GM19043 (cell line): Measurements from ENCODE around the gene ST6GALNAC3.
"Not testable (repeated sequence)": the region's sequence is repeated elsewhere in the genome, so short reads cannot be mapped to it uniquely, and the experiment has no call there.

Experiments
- ATAC-seq: cut with Tn5 transposase; IDR thresholded peaks from one replicate; pipeline ENCODE4 v1.9.1; 2021; ENCODE audit warnings: low read depth; ENCODE audit not compliant: unreplicated experiment

ST6GALNAC3 gene

GRCh38 chr1:76234061-76234460, 159.5 kb downstream of the ST6GALNAC3 start:
- ATAC-seq: no peak

DNA sequence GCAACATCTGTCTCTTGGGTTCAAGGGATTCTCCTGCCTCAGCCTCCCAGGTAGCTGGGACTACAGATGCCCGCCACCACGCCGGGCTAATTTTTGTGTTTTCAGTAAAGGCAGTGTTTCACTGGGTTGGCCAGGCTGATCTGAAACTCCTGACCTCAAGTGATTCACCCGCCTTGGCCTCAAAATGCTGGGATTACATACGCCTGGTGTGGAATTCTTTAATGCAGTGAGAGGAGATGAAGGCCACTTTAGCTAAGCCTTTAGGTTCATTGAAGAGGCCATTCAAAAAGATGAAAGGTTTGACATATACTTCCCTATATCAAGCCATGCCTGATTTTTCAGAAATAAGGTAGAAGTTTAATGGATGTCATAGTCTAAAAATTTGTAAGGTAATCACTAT, 162.7 kb downstream of the ST6GALNAC3 start:
- ATAC-seq: no peak

- no peak for ATAC-seq
Measured at GRCh38 chr1:76238094-76238628, 163.6 kb downstream of the ST6GALNAC3 start.

DNA sequence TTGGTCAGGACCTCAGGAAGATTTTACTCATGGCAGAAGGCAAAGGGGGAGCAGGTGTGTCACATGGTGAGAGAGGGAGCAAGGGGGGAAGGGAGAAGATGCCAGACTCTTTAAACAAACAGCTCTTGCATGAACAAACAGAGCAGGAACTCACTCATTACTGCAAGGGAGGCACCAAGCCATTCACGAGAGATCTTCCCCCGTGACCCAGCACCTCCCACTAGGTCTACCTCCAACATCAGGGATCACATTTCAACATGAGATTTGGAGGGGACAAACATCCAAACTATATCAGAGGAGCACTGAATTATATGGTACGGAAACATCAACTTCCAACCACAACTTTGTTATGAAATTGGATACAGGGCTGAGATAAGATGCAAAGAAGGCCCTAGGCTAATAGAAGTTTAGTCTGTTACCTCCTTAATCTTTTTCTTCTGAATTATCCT, 164.9 kb downstream of the ST6GALNAC3 start:
- ATAC-seq: no peak

DNA sequence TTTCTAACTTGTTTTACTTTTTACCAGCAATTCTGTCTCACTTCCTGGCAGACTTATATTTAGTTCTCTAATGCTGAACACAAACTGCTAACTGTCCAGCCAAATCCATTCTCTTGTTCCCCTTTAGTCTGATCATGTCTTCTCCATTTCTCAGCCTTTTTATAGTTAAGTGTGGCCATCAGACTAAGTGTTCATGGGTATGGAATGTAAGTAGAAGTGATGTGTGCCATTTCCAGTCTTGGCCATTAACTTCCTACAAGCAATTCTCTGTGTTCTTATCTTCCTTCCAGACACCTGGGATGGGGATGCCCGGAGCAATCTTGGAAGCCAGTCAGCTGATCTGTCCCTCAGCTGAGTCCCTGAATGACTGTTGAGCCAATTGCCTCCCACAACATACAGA, 165.8 kb downstream of the ST6GALNAC3 start:
- no peak for ATAC-seq

DNA sequence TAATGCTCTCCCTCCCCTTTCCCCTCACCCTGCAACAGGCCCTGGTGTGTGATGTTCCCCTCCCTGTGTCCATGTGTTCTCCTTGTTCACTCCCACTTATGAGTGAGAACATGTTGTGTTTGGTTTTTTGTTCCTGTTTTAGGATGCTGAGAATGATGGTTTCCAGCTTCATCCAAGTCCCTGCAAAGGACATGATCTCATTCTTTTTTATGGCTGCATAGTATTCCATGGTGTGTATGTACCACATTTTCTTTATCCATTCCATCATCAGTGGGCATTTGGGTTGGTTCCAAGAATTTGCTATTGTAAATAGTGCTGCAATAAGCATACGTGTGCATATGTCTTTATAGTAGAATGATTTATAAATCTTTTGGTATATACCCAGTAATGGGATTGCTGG, 168.0 kb downstream of the ST6GALNAC3 start:
- ATAC-seq: not testable (repeated sequence)

DNA sequence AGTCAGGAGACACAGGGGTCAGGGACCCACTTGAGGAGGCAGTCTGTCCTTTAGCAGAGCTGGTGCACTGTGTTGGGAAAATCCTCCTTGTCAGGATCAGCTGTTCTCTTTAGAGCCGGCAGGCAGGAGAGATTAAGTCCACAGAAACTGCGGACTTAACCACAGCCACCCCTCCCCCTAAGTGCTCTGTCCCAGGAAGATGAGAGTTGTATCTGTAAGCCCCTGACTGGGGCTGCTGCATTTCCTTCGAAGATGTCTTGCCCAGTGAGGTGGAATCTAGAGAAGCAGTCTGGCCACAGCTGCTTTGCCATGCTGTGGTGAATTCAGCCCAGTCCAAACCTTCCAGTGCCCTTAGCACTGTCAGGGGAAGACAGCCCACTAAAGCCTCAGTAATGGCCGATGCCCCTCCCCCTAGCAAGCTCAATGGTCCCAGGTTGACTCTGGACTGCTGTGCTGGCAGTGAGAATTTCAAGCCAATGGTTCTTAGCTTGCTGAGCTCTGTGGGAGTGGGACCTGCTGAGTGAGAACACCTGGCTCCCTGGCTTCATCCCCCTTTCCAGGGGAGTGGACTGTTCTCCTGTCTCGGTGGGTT, 172.8 kb downstream of the ST6GALNAC3 start:
- no peak for ATAC-seq

- ATAC-seq: no peak
Measured at GRCh38 chr1:76250271-76250670, 175.7 kb downstream of the ST6GALNAC3 start.

DNA sequence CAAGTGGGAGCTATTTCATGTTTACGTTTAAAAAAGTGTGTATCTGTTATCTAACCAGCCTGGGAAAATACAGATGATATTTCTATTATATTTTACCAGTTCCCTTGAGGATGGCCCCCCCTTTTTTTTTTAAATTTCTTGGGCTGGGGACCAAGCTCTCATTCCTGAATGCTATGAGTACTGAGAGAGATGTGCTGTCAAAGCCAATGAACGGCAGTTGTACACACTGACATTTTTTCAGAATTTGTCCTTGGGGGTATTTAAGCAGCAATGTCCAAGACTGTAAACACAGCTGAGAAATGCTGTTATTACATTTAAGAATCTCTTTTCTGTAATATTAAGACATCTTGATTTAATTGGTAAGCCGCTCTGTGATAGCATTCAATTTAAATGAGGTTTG, 177.9 kb downstream of the ST6GALNAC3 start:
- no peak for ATAC-seq

DNA sequence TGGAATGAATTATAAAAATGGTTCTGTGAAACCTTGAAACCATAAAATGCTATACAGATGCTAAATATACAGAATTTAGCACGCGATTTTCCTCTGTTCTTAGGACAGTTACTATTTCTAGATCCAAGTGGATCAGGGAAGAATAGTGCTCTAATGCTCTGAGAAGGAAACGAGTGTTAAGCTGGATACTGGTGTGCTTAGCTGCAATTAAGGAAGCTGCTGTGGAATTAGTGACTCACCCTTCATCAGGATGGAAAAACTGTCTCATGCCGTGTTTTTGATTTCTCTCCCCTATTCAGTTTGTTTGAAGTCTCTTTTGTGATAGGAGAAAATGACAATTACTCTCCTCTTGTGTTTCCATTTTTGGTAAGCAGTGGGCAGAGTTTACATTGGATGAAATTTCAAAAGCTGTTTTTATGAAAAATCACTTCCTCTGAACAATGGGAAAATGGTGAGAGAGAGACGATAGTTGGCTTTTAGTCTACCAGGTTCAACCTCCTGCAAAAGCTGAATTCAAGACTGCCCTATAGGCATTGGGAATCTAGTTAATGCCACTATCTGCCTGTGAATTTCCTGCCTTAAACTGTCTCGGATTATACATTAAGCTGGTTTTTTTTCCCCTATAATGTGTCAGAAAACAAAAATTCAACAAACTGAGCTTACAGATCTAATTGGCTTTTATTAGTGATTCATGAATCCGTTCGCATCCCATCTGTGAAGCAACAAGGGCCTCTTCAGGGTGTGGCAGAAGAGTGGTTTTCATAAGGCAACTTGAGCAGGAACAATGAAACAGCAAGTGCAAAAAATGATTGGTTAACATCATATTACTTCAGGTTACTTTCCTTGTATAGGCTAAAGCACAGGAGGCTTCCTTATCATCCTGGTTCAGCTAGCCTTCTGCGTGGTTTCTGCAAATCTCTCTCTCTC, 179.8 kb downstream of the ST6GALNAC3 start:
- ATAC-seq: no peak

- no peak for ATAC-seq
Measured at GRCh38 chr1:76256289-76257223, 182.0 kb downstream of the ST6GALNAC3 start.

DNA sequence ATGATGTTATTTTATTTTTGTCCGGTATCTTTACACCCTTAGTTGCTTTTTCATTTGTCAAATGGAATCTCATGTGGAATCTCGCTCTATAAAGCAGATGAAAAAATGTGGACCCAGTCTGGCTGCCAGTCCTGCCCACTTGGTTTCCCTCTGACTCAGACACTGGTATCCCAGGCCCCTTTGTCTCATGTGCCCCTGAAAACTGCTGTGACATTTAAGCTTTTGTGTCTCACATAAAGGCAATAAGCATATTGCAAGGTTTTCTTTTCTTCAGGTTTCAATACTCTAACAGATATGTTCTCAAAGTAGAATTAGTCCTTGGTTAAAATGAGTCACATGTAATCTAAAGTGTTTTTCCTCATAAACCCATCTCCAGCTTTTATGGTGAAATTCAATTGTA, 183.3 kb downstream of the ST6GALNAC3 start:
- no peak for ATAC-seq

- no peak for ATAC-seq
Measured at GRCh38 chr1:76259270-76259669, 184.7 kb downstream of the ST6GALNAC3 start.

GRCh38 chr1:76260279-76260678, 185.7 kb downstream of the ST6GALNAC3 start:
- no peak for ATAC-seq

- ATAC-seq: no peak
Measured at GRCh38 chr1:76262601-76263000, 188.1 kb downstream of the ST6GALNAC3 start.

GRCh38 chr1:76264642-76265041, 190.1 kb downstream of the ST6GALNAC3 start:
- ATAC-seq: no peak

DNA sequence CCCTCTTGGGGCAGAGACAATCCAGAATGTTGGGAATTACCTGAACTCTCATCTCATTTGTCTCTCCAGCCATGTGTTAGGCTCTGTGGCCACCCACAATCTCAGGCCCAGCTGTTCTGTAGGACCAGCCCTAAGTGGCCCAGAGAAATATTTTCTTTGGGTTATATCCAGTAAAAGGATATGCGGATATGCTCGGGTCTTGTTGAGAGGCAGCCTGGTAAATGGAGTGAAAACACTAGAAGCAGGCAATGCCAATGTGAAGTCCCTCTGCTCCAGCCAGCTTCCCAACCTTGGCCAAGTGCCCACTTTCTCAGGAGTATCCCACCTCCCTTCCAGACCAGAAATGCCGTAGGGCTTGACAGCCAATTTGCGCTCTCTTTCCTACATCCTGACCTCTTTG, 192.2 kb downstream of the ST6GALNAC3 start:
- no peak for ATAC-seq

- ATAC-seq: no peak
Measured at GRCh38 chr1:76267631-76268030, 193.1 kb downstream of the ST6GALNAC3 start.

GRCh38 chr1:76268341-76268740, 193.8 kb downstream of the ST6GALNAC3 start:
- ATAC-seq: no peak

DNA sequence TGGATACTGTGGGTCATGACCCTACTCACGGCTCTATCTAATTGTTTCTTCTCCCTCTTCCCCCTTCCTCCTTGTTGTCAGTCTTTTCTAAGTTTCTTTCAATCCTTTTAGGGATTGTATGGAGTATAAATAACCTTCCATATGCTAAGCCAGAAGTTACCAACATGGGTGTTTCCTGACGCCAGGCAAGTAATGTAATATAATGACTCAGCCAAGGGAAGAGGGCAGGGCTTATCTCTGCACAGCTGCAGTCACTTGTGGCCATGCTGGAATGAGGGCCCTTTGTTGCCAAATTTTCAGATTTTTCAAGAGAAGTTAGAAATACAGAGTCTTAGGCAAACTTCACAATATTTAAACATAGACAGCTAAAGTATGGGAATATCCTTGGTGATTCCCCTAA, 194.6 kb downstream of the ST6GALNAC3 start:
- ATAC-seq: no peak

- ATAC-seq: no peak
Measured at GRCh38 chr1:76274302-76274701, 199.8 kb downstream of the ST6GALNAC3 start.
